ENCODE measurements around the gene LRP5. TPM values are rescaled to one million over a fixed set of nuclear protein-coding genes. Genes with fewer than 3 reads are reported as not detected.

Gene LRP5
- polyA plus RNA-seq (ENCODE audit: insufficient read length in 4 of 4): 10 to 100 TPM; 39.4 to 58.3 (median 44.3) TPM

DNA sequence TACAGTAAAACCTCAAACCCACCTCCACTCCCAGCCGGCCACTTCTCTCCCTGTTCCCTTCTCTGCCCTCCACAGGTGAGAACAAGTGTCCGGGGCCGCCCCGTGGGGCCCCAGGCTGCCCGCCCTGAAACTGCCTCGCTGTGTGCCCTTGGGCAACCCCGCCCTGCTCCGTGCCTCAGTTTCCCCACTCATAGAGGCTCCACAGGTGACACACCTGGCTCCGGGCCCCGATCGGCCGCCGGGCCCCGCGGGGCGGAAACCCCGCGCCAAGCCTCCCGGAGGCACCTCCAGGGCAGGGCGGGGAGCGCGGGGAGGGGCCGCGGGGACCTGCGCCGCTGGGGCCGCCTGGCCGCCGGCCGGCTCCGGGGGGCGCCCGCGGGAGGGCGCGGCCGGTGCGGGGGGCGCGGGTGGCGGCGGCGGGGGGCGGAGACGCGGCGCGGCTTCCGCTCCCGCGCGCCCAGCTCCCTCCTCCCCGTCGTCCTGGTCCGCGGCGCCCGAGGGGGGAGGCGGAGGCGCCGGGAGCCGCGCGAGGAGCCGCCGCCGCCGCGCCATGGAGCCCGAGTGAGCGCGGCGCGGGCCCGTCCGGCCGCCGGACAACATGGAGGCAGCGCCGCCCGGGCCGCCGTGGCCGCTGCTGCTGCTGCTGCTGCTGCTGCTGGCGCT lies at the start of gene LRP5:
TSS of gene LRP5 (plus strand) at position 475 of the 663 bp plus-strand sequence. CDS start at position 599, 124 bp downstream.
- DNase-seq (ENCODE audit: low read depth in 4 of 4, low spot score in 3 of 4): no peak

DNA sequence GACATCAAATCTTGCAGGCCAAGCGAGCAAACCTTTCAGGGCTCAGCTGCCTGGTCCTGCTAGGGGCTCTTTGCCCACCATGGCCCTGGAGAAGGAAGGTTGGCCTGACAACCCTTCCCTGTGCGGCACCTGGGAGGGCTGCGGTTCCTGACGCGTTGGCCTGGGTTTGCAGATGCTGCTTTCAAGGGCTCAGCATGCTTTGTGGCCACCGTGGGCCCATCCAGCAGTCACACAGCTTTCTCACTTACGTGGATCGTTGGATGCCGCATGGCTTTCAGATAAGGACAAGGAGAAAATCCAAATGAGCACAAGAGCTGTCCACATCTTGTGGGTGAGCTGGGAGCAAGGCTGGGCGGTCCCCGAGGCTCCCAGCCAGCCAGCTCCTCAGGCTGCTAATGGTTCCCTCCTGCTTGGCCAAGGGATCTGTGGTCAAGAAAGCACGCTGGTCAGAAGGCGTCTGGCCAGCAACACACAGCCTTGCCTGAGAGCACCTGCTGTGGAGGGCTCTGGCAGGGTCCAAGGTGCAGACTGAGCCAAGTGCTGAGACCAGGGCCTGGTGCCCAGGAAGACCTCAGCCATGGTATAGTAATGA lies 48.9 kb upstream of the LRP5 start:
- no peak for DNase-seq (ENCODE audit: low read depth in 4 of 4, low spot score in 3 of 4)

DNA sequence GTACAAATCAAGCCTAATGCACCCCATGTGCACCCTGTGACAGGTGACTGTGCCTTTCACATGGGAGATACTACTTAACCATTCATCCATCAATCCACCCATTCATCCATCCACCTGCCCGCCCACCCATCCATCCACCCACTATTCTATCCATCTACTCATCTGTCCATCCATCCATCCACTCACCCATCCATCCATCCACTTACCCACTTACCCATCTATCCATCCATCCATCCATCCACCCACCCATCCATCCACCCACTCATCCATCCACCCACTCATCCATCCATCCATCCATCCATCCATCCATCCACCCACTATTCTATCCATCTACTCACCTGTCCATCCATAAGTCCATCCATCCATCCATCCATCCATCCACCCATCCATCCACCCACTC lies 48.1 kb upstream of the LRP5 start:
- DNase-seq (ENCODE audit: low read depth in 4 of 4, low spot score in 3 of 4): no peak

DNA sequence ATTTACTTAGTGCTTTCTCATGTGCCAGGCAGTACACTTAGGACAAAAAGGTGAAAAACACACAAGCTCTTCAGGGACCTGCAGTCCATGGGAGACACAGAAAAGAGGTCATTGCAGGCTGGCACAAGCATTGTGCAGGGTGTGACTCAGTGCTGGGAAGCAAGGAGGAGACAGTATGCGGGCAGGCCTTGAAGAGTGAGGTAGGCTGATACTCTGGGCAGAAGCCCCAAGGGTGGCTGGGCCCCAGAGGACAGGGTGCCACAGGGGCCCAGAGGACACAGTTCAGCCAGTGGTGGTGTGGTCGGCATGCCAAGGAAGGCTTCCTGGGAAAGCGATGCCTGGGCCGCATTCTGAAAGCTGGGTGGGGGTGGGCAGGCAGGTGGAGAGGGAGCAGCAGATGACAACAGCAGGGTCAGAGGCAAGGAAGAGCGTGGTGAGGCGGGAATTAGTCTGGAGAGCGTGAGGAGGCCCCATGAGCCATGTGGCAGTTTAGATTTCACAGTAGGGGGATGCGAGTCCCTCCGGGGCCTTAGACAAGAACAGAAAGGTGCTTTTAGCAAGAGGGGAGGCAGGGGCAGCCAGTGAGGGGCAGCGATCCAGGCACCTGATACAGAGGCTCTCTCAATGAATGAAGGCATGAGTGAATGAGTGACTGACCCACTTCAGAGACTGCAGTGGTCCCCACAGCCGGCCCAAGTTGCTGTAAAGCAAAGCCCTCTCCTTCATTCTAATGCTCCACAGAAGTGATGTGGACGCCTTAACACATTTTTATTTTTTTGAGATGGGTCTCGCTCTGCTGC lies 47.5 kb upstream of the LRP5 start:
- no peak for DNase-seq (ENCODE audit: low read depth in 4 of 4, low spot score in 3 of 4)

DNA sequence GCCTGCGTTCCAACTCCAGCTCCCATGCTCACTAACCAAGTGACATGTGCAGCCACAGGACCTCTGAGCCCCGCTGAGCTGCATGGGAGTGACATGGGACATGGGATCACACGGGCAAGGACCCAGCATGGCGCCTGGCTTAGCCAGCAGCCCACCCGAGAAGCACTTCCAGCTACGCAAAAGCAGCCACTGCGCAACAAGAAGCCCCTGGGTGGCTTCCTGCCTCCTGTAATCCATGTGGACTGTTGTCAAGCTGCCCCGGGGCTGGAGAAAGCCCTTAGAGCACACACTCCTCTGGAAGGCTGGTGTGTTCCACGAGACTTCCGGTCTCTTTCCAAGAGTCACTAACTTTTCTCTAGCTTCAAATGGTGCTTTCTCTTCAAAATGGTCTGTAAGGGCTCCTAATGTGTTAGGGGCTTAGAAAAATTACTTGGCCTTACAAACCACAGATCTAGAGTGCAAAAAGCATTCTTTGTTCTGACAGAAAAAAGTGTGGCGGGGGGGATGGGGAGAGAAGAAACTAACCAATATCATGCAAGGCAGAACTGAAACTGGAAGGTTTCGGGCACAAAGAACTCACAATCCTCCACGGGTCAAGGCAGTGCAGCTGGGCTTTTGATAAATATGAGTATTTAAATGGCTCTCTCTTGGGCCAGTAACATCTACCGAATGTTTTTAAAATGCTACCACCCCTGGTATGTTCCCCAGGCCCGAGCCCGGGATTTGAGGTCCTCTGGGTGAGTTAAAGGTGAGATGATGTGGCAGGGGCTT lies 46.1 kb upstream of the LRP5 start:
- no peak for DNase-seq (ENCODE audit: low read depth in 4 of 4, low spot score in 3 of 4)

DNA sequence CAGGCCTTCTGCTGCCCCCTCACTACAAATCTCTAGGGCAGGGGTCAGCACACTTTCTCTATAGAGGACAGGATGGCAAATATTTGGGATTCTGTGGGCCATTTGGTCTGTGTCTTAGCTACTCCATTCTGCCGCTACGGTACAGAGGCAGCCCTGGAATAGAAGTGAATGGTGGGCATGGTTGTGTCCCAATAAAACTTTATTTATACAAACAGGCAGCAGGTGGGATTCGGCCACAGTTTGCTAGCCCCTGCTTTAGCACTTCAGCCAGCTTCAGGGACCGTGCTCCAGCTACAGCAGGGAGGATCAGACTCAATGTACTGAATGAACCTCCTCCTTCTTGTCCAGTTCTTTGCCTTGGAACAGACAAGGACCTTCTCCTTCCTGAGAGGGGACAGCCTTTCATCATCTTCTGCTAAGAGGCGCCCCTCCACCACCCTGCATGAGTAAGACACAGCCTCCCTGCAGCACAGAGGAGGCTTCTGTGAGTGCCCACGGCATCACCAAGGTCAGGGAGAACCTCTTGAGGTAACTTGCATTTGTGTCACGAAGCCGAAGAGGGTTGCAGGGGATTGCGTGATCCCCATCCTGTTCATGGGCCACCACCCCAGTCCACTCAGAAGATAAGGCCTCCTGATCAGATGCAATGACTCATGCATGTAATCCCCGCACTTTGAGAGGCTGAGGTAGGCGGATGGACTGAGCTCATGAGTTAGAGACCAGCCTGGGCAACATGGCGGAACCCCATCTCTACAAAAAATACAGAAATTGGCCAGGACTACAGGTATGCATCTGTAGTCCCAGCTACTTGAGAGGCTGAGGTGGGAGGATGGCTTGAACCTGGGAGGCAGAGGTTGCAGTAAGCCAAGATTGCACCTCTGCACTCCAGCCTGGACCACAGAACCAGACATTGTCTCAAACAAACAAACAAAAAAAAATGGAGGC lies 45.2 kb upstream of the LRP5 start:
- no peak for DNase-seq (ENCODE audit: low read depth in 4 of 4, low spot score in 3 of 4)

DNA sequence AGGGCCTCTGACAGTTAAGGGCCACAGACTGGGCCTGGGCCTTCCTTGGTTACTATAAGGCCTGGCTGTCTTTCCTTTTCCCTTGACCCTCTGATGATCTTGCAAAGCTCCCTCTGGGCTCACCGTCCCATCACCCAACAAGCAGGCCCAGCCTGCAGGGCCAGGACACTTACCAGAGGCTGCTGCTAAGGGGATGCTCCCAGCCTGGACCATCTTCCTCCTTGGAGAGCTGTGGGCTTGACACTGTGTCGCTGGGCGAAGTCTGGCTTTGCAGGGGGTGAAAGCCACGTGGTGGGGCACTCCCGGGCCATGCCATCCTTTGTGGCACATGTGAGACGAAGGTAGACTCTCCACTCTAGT lies 44.5 kb upstream of the LRP5 start:
- no peak for DNase-seq (ENCODE audit: low read depth in 4 of 4, low spot score in 3 of 4)

DNA sequence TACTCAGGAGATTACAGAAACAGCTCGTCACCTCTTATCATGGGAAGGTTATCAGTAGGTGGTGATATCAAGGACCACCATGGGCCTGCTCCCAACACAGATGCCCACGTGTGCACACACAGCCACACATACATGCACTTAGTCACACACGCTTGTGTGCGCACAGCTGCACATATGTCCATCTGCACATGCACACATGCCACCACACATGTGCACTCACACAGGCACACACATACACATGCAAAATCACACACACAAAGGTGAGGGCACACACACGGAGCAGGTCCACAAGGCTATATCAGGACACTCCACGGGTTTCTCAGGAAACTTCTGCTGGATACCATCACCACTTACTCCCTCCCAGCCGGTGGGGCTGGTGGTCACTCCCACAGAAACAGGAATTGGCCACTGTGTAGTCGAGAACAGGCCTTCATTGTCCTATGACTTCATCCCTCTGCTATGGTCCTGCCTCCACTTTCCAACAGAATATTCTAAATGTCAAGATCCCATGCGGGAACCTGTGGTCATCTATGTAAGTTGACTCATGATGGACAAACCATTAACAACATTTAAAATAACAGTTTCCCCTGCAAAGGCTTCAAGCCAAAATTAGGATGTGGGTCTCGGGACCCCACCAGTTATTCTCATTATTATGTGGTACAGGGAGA lies 42.8 kb upstream of the LRP5 start:
- DNase-seq (ENCODE audit: low read depth in 4 of 4, low spot score in 3 of 4): no peak

DNA sequence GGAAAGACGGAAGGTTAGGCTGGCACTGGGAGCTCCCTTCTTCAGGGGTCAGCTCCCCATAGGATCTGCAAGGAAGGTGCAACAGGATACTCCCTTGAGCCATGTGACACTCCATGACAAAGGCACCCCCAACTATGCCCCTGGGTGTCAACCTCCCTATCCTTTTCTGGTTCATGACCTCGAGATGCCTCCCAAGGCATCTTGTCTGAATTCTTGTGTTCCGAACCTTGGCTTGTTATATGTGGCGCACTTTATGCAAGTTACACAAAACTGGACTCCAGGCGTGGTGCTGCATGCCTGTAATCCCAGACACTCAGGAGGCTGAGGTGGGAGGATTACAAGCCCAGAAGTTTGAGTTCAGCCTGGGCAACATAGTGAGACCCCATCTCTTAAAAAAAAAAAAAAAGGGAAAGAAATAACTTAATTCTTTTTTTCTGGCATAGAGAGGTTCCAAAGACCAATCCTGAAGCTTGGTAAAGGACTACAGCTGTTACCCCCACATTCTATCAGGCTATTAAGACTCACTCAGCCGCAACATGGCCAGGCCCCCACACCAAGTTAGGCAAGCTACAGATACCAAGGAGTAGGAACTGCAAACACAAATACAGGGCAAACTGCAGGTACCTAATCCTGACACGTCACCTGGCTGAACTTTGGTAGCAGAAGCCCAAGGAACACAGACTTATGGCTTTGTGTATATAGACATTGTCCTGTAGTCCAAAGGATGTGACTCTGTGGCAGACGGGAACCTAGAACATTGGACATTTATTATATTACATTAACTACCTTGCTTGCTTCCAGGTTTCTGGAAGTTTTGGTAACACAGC lies 42.0 kb upstream of the LRP5 start:
- DNase-seq (ENCODE audit: low read depth in 4 of 4, low spot score in 3 of 4): no peak

DNA sequence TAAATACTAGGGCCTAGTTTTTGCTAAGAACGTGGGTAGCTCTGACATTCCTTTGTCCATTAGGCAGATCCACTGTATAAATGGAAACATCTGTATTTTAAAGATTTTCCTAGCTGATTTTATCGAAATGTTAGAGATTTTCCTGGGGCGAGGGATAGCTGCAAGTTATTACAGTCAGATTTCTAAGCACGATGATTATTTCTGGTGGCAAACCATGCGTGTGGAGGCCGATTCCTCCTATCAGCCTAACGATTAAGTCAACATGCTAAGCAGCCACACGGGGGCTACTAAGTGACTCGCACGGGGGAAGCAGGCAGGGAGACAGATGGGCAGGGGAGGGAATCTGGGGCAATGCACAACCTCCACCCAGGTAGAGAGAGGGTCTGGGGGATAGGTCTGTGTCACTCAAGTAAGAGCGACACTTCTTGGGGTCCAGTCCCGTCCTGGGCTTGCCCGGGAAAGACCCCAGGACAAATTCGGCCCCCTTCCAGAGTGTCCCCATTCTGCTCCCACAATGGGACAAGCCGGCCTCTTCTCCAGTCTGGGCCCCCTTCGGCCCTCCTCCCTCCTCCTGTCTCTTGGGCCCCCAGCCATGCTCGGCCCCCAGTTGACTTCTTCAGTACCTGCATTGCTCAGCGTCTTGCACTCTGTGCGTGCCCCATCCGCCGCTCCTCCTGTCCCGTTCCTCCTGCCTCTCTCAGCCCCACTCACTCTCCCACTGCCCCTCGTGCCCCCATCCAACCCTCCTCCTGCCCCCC lies 41.2 kb upstream of the LRP5 start:
- DNase-seq (ENCODE audit: low read depth in 4 of 4, low spot score in 3 of 4): peak in 3 of 4 donors; percentile 43 to 45 (median 44)

DNA sequence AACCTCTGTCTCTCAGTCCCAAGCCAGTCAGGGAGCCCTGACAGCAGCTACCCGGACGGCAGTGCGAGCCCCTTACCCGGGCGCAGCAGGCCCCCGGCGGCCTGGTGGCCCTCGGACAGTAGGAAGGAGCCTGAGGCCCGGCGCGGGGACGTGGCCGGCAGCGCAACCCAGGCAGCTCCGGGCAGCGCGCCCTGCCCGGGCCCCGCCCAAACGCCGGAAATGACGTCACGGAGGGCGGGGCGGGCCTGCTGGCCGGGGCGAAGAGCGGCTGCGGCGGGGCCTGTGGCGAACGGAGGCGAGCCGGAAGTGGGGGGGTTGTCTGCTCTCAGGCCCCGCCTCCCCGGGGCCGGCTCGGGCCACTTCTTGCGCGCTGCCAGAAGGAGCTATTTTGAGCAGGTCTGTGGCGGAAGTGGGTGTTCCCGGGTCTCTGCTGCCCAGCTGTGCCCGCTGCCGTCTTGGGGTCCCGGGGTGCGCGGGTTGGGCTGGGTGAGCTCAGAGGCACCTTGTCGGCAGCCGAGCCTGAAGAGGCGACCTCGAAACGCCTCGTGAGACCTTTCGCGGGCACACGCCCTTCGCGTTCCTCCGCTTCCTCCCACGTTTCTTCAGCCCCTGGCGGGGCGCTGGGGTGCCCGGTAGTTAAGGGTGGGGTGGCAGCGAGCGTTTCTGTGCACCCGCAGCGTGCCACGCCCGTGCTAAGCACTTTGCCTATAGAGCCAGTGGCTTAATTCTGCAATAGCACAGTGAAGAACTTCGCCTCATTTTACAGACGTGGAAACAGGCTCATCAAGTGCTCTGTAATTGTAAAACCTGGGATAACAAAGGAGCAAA lies 40.4 kb upstream of the LRP5 start, which contains the start of gene C11orf24:
TSS of gene C11orf24 (minus strand) at position 193 of the 828 bp plus-strand sequence. CDS start 8,206 bp downstream, outside the sequence.
- DNase-seq (ENCODE audit: low read depth in 4 of 4, low spot score in 3 of 4): peak; percentile 88 to 91 (median 90)

DNA sequence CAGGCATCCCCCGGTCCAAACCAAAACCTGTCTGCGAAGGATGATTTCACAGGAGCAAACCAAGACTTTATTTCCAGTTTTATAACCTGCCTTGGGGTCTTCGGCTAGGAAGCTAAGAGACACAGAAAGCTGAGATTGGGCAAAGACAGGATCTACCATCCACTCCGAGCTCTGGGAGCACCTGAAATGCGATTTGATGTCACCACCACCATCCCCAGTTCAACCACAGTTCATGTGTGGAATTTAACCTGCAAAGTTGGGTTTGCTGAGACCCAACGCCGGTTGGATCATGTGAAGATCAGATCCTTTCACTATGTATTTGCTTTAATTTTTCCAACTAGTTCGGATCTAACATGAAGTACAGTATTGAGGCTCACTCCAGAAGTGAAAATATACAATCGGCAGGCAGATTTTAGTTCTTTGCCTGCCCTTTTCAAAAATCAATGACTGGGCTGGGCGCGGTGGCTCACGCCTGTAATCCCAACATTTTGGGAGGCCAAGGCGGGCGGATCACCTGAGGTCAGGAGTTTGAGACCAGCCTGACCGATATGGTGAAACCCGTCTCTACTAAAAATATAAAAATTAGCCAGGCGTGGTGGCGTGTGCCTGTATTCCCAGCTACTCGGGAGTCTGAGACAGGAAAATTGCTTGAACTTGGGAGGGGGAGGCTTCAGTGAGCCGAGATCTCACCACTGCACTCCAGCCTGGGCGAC lies 39.2 kb upstream of the LRP5 start:
- DNase-seq (ENCODE audit: low read depth in 4 of 4, low spot score in 3 of 4): no peak

DNA sequence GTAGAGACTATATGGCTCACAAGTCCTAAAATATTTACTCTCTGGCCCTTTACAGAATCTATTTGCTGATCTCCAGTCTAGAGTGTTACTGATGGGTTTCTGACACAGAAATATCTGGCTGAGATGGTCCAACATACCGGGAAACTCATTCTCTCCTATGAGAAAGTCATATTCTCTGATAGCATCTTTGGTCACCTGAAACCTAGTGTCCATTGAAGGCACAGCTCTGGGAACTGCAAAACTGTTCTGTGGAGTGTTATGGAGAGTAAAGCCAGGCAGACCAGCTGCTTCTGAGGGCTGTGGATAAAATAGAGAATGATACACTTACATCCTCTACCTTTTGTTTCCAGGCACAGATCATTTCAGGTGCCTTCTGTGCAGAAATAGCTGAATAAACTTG lies 38.1 kb upstream of the LRP5 start:
- DNase-seq (ENCODE audit: low read depth in 4 of 4, low spot score in 3 of 4): no peak

DNA sequence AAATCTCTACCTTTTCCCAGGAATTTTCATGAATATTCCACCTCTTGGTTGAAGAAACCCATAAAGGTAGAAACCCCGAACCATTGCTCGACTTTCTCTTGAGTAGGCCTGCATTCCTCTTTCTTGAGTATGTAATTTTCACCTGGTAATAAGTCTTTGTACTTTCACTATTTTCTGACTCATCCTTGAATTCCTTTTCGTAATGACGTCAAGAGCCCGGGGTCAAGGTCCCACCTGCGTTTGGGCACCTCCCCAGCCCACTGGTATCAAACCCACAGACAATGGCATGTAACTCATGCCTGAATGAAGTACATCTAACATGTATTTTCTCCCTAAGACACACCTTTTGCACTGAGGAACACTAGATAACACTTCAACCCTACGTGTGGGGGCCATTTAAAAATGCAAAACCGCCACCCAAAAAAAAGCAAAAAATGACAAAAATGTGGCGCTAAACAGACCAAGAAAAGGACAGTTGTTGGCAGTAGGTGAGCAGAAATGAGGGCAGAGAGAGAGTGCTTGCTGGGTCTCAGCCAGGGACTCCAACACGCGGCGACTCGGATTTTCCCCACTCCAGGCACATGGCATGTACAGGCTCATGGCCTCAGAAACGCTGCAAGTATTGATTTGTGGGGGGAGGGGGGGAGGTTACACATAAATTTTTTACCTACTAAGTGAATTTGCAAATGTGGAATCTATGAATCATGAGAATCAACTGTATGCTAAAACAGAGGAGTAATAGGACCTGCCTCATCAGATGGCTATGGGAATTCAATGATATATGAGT lies 36.5 kb upstream of the LRP5 start:
- no peak for DNase-seq (ENCODE audit: low read depth in 4 of 4, low spot score in 3 of 4)

DNA sequence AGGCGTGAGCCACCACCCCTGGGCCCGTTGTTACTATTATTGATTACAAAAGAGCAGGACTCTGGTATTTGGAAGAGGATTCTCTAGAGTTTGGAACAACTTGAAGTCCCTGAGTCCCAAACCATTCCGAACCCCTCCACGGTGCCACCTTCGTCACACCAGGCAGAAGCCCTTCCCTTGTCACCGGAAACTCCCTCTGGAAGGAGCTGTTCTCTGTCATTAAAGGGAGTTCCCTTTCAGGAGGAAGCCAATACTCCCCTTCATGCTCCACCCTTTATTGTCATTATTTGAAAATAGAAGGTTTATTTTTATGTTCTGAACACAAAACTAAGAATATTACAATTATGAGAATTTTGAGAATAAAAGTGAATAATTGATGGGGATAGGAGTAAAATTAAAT lies 35.5 kb upstream of the LRP5 start:
- no peak for DNase-seq (ENCODE audit: low read depth in 4 of 4, low spot score in 3 of 4)
